Natural killer cell (primary cell): ENCODE data around the gene ANKRD53. TPM values are rescaled to one million over a fixed set of nuclear protein-coding genes. Genes with fewer than 3 reads are reported as not detected.
A peak's percentile ranks its signal among the peaks of the same experiment; 100 is the strongest.

Source experiments
- ATAC-seq, 3 donors: fragments of 150-1000 bp in 2 of 3; fragments of 200-7000 bp in 1 of 3; cut with Tn5 transposase; 1 replicate in 1 of 3; 2 replicates in 2 of 3; pipeline ENCODE4 v1.10.0; 2021; ENCODE audit warnings: mild to moderate bottlenecking in 2 of 3, moderate library complexity in 2 of 3
- DNase-seq, 2 donors: peaks; one replicate each; pipeline versions ENCODE4 v3.0.0 to v3.0.0-alpha.2; 2013 to 2021; ENCODE audit warnings: mixed read lengths in 1 of 2
- H3K27ac ChIP-seq: one replicate; pipeline ENCODE4 v1.5.1; 2013; ENCODE audit warnings: mild to moderate bottlenecking, low read length
- H3K27me3 ChIP-seq: one replicate; pipeline ENCODE4 v1.6.1; 2013; ENCODE audit warnings: low read length; ENCODE audit not compliant: control insufficient read depth, insufficient read depth
- H3K36me3 ChIP-seq: one replicate; pipeline ENCODE4 v1.6.1; 2013; ENCODE audit warnings: low read length; ENCODE audit not compliant: control insufficient read depth, insufficient read depth
- H3K4me1 ChIP-seq: one replicate; pipeline ENCODE4 v1.6.1; 2013; ENCODE audit warnings: low read length; ENCODE audit not compliant: control insufficient read depth, insufficient read depth
- H3K4me3 ChIP-seq: one replicate; pipeline ENCODE4 v1.5.1; 2013; ENCODE audit warnings: low read length
- H3K9me3 ChIP-seq: one replicate; pipeline ENCODE4 v1.6.1; 2013; ENCODE audit warnings: low read length; ENCODE audit not compliant: control insufficient read depth, insufficient read depth
- H3K27ac Mint-ChIP-seq, 2 donors: one replicate each; pipeline ENCODE4 v1.8.0; 2022; ENCODE audit warnings: mild to moderate bottlenecking in 2 of 2, mixed read lengths in 2 of 2, moderate library complexity in 1 of 2
- H3K27me3 Mint-ChIP-seq, 2 donors: one replicate each; pipeline ENCODE4 v1.8.0; 2022; ENCODE audit warnings: low read depth in 2 of 2, mixed read lengths in 2 of 2
- H3K36me3 Mint-ChIP-seq: one replicate; pipeline ENCODE4 v1.8.0; 2022; ENCODE audit warnings: mixed read lengths
- H3K4me1 Mint-ChIP-seq, 2 donors: one replicate each; pipeline ENCODE4 v1.8.0; 2022; ENCODE audit warnings: mixed read lengths in 2 of 2
- H3K4me3 Mint-ChIP-seq: one replicate; pipeline ENCODE4 v1.8.0; 2022; ENCODE audit warnings: mild to moderate bottlenecking, moderate library complexity, mixed read lengths
- H3K9me3 Mint-ChIP-seq, 2 donors: one replicate each; pipeline ENCODE4 v1.8.0; 2022; ENCODE audit warnings: mixed read lengths in 2 of 2
- CTCF ChIP-seq: fragments of 200-600 bp; IDR thresholded peaks from one replicate; pipeline ENCODE4 v1.8.0; 2022; ENCODE audit warnings: antibody characterized with exemption
- WGBS: methylation state at CpG from one replicate; pipeline ENCODE4 v1.1.7; 2013; ENCODE audit warnings: missing lambda C conversion rate; ENCODE audit not compliant: insufficient coverage; 5-methylcytosine and 5-hydroxymethylcytosine counted together
- intact Hi-C: fragments of 100-400 bp; cut with micrococcal nuclease; formaldehyde crosslinking; loops from one replicate; pipeline ENCODE4 v1.14.2; 2022
- total RNA-seq, 4 donors: library from RNA; stranded (reverse); fragments of 120-200 nt in 1 of 4; gene quantifications; one replicate each; pipeline versions ENCODE4 v1.2.3 to v1.2.4, GENCODE V29; 2013 to 2022

ANKRD53 gene
- total RNA-seq, 3 donors from 2014 or later (not counting 1 experiment from before 2014, with no cell fraction given) = 2.2 to 3.1 (median 2.5) TPM

- Mint-ChIP-seq H3K9me3 (no peaks in the 10 kb centered on the region), H3K27me3 (no peaks in the 10 kb centered on the region), H3K4me3 (no peak overlapping the region), H3K4me1 (peaks cover 19 to 22% of the 10 kb centered on the region in 2 donors), H3K36me3 (no peaks in the 10 kb centered on the region), H3K27ac (no peak overlapping the region)
- Histone ChIP-seq H3K4me3 (no peak overlapping the region), H3K36me3 (peaks cover 2% of the 10 kb centered on the region), H3K4me1 (peaks cover 30% of the 10 kb centered on the region), H3K9me3 (no peaks in the 10 kb centered on the region), H3K27me3 (no peaks in the 10 kb centered on the region), H3K27ac (no peak overlapping the region)
- DNase-seq (peak in 1 of 2 donors; percentile 7), ATAC-seq (no peak)
- 92% methylated on average over 14 of the region's 14 CpGs for WGBS
- intact Hi-C loops = no loop called here
- TF ChIP-seq CTCF = no peak
These were observed 3.7 kb downstream of the ANKRD53 start for GRCh38 chr2:70981866-70982810.

- intact Hi-C loops = no loop called here
- DNase-seq = peak in 1 of 2 donors; percentile 2
- no peak for TF ChIP-seq CTCF
- Mint-ChIP-seq H3K36me3 (no peaks in the 10 kb centered on the region), H3K4me3 (no peak overlapping the region), H3K27ac (no peak overlapping the region), H3K27me3 (no peaks in the 10 kb centered on the region), H3K4me1 (peaks cover 11 to 14% of the 10 kb centered on the region in 2 donors), H3K9me3 (no peaks in the 10 kb centered on the region)
- Histone ChIP-seq H3K27me3 (no peaks in the 10 kb centered on the region), H3K36me3 (peaks cover 9% of the 10 kb centered on the region), H3K9me3 (no peaks in the 10 kb centered on the region), H3K4me1 (peaks cover 23% of the 10 kb centered on the region), H3K27ac (no peak overlapping the region), H3K4me3 (no peak overlapping the region)
- WGBS = 95% methylated on average over 3 of the region's 3 CpGs
- ATAC-seq = no peak
These were observed 4.5 kb downstream of the ANKRD53 start for GRCh38 chr2:70982971-70983370.

- H3K27me3 ChIP-seq = no peaks in the 10 kb centered on the region
- intact Hi-C loops = loop anchor here (2.0 kb wide), 1 partner anchor 19 kb away; no protein-coding TSS in a partner anchor
- H3K4me1 ChIP-seq = peaks cover 16% of the 10 kb centered on the region
- H3K4me3 ChIP-seq = no peak overlapping the region
- H3K36me3 ChIP-seq = peaks cover 16% of the 10 kb centered on the region
- H3K9me3 Mint-ChIP-seq = no peaks in the 10 kb centered on the region
- 96% methylated on average over 8 of the region's 8 CpGs for WGBS
- H3K9me3 ChIP-seq = no peaks in the 10 kb centered on the region
- DNase-seq = peak in 1 of 2 donors; percentile 10
- H3K4me1 Mint-ChIP-seq = peaks cover 6 to 10% of the 10 kb centered on the region in 2 donors
- no peak for ATAC-seq
- H3K36me3 Mint-ChIP-seq = no peaks in the 10 kb centered on the region
- no peaks in the 10 kb centered on the region for H3K27me3 Mint-ChIP-seq
- no peak overlapping the region for H3K27ac ChIP-seq
- H3K27ac Mint-ChIP-seq = peak overlapping the region in 1 of 2 donors; percentile 75
- TF ChIP-seq CTCF = no peak
- no peak overlapping the region for H3K4me3 Mint-ChIP-seq
These were observed 5.2 kb downstream of the ANKRD53 start for GRCh38 chr2:70983506-70984227.
